Measurements from ENCODE around the gene RTN4RL1.
A peak's percentile ranks its signal among the peaks of the same experiment; 100 is the strongest.
"Not testable (repeated sequence)": the region's sequence is repeated elsewhere in the genome, so short reads cannot be mapped to it uniquely, and the experiment has no call there.

RTN4RL1 gene

GRCh38 chr17:2025622-2026309, 632 bp upstream of the RTN4RL1 start:
- DNase-seq (ENCODE audit: low read depth): no peak

DNA sequence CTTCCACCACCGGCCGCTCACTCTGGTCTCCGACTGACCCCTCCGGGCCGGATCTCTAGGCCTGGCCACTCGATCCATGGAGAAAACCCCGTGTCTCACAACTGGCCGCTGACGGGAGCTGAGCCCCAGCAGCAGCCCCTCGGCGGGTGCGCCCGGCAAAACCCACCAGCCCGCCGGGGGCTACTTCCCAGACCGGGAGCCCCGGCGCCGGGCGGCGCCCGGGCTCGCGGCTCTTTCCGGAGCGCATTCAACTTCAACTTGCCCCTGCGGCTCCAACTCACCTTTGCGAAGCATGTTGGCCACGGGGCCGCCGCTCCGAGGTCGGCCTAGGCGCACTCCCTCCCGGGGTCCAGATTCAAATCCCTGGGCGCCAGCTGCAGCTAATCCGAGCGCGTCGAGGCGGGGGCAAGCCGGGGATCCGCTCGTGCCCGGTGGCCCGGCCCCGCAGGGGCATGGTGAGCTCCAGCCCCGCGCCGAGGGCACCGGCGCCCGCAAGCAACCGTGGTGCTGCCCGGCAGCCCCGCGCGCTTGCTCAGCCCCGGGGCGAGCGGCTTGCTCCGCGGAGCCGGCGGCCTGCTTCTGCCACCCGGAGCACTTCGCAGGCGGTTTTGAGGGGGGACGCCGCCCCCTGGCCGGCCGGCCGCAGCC, 438 bp downstream of the RTN4RL1 start:
- no peak for DNase-seq (ENCODE audit: low read depth)

- peak; percentile 50 for DNase-seq (ENCODE audit: low read depth)
Observed at GRCh38 chr17:2023692-2024571, 1.2 kb downstream of the RTN4RL1 start.

DNA sequence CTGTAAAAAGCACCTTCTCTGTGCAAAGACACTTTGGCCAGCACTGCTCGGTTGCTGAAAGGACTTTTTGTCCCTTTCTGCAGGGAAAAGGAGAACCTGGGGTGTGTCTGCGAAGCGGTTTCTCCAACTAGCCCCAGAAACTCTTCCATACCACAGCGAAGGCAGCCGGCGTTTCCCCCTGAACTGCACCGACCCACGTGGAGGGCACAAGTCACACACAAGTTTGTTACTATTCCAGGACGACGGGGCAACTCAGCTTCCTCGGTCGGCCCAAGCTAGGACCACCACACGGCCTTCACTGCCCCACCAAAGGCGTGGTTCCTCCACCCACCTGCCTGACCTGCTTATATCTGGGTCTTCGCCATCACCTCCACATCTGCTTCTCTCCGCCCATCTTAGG, 1.9 kb downstream of the RTN4RL1 start:
- no peak for DNase-seq (ENCODE audit: low read depth)

DNA sequence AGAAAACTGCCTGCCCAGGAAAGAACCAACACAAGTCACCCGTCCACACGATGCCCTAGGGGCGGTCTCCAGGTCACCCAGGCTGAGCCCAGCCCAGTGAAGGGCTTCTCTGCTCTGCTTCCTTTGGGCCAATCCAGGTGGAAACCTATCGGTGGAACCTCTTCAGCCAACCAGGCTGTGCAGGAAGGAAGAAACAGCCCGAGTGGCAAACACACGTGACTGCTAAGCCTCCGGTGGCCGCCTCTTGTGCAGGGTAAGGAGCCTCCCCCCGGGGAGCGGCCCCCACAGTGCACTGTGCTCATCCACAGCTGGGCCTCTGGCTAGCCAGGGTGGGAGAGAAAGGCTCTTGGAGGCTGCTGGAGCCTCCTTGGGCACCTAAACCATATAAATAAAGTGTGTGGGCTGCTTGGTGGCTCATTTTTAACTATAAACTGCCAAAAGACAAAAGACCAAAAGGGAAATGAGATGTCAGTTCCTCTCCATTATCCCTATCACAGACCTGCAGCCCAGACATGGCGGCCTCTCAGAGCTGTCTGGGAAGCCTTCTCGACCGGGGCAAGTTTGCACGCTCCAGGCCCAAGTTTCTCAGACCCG, 2.4 kb downstream of the RTN4RL1 start:
- DNase-seq (ENCODE audit: low read depth): no peak

DNA sequence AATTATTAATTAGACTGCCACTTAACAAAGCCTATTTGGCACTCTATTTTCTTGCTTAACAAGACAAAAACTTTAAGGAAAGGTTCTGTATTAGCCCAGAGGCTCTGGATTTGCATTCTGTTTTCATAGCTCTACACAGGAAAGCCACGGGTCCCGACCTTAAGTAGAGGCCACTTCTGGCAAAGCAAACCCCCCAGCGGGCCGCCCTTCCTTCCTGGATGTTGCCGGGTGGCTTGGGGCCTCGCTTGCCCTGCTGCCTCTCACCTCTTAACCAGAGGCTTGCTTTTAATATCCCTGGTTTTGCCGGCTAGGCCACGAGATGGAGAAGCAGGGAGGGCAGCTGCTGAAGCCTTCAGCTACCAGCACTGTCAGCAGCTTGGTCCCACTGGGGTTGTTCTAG, 4.4 kb downstream of the RTN4RL1 start:
- no peak for DNase-seq (ENCODE audit: low read depth)

DNA sequence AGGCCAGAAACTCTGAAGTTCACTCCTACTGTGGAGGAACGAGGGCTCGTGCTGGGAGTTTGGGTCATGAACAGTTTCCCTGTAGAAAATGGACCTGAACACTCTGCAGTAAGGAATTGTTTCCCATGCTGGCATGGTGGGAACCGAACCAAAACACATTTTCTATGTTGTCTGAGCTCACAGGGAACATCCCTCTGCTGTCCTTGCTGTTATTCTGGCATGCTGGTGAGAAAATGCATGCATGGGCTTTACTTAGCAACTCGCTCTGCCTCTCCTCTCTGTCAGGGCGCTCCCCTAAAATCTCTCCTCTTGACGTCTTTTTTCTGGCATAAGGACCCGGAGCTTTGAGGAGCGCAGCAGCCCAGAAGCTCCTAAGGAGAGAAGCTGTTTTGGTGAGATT, 5.4 kb downstream of the RTN4RL1 start:
- no peak for DNase-seq (ENCODE audit: low read depth)

DNA sequence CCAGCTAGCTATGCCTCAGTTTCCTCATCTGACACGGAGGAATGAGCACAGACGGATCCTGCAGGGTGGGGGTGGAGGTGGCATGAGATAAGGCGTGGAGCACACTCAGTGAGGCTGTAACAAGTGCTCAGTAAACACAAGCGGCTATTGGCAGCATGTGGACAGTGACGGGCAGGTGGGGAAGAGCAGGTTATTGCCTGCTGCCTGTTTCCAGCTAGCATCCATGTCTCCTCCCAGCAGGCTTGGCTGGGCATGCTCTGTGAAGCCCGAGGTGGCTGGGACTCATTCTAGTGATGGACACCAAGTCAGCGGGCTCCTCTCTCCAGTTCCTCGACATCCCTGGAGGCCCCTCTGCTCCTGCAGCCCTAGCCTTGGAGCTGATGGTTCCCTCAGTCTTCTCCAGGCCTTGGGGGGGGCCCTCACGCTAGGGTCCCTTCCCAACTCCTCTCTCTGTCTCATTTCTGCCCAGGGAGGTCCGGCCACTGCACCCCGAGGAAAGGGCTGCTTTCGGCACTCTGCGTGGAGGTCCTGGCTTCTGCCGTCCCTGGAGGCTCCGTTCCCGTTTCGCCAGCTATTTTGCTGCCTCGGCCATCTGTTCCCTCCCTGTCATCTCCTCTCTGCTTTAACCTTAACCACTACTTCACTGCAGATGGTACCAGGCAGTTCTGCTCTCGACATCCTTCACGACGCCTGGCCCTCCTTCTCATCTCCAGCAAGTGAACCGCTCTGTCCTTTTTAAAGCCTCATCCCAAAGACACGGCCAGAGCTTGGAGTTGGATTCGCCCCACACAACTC, 6.2 kb downstream of the RTN4RL1 start:
- DNase-seq (ENCODE audit: low read depth): no peak

- no peak for DNase-seq (ENCODE audit: low read depth)
Observed at GRCh38 chr17:2017274-2017941, 7.7 kb downstream of the RTN4RL1 start.

DNA sequence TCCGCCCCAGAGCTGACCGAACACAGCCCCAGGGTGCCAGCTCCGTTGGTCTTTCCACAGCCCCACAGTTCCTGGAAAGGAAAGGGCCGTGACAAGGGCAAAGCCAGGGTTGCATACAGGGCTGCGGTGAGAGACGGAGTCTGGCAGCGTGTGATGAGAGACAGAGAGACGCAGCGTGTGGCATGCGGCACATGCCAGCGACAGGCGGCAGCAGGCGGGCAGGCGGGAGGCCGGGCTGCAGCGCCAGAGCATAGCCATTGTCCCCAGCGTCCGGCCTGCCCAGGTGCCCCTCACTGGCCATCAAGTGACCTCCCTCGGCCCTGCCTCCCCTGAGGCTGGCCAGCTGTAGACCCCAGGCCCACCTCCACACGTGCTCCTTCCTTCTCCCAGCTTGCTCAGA, 8.6 kb downstream of the RTN4RL1 start:
- no peak for DNase-seq (ENCODE audit: low read depth)

- no peak for DNase-seq (ENCODE audit: low read depth)
Observed at GRCh38 chr17:2015314-2015713, 9.8 kb downstream of the RTN4RL1 start.

- DNase-seq (ENCODE audit: low read depth): no peak
Observed at GRCh38 chr17:2013994-2014317, 11.2 kb downstream of the RTN4RL1 start.

DNA sequence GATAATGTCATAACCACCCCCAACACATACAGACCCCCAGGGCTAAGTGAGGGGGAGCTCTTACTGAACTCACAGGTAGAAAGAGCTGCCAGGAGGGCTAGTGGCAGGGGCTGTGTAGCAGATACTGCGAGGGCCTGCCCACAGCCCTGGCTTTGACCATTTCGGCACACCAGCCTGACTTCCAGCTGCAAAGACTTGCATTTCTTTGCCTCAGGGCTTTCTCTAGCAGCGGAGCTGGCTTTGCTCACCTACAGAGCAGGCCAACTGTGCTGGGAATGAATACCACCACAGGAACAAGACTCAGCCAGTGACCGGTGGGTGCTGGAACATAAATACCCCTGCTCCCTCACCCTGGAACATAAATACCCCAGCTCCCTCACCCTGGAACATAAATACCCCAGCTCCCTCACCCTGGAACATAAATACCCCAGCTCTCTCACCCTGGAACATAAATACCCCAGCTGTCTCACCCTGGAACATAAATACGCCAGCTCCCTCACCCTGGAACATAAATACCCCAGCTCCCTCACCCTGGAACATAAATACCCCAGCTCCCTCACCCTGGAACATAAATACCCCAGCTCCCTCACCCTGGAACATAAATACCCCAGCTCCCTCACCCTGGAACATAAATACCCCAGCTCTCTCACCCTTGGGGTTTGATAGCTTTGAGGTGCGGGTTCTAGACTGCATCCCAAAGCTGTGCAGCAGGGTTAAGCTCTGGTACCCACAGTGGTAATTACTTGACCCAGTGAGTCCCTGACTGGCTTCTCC, 11.7 kb downstream of the RTN4RL1 start:
- DNase-seq (ENCODE audit: low read depth): not testable (repeated sequence)

DNA sequence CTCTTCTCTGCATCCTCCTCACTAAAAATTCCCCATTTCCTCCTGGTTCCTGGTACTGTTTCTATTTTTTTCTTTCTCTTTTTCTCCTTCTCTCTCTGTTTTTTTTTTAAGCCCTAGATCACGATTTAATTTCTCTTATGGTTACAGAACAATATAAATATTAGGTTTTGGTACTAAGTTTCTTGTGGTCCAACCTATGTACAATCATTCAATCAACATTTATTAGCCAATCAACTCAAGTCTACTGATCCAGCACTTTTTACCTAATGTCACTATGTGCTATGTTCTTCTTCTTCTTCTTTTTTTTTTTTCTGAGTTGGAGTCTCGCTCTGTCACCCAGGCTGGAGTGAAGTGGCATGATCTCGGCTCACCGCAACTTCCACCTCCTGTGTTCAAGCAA, 12.6 kb downstream of the RTN4RL1 start:
- DNase-seq (ENCODE audit: low read depth): no peak

- peak; percentile 76 for DNase-seq (ENCODE audit: low read depth)
Observed at GRCh38 chr17:2011411-2012371, 13.4 kb downstream of the RTN4RL1 start.

- no peak for DNase-seq (ENCODE audit: low read depth)
Observed at GRCh38 chr17:2009737-2010136, 15.4 kb downstream of the RTN4RL1 start.

- DNase-seq (ENCODE audit: low read depth): no peak
Observed at GRCh38 chr17:2008332-2009126, 16.6 kb downstream of the RTN4RL1 start.

- no peak for DNase-seq (ENCODE audit: low read depth)
Observed at GRCh38 chr17:2004435-2004952, 20.6 kb downstream of the RTN4RL1 start.

Measured in stromal cell of bone marrow (primary cell).